ENCODE results near the gene MYL12A. TPM values are rescaled to one million over a fixed set of nuclear protein-coding genes. Genes with fewer than 3 reads are reported as not detected.
"Not testable (repeated sequence)": the region's sequence is repeated elsewhere in the genome, so short reads cannot be mapped to it uniquely, and the experiment has no call there.

The MYL12A gene
- total and polyA plus RNA-seq, 3 donors from 2014 or later: 148 to 219 (median 177) TPM

- peaks cover 3% of the 10 kb centered on the region for H3K4me1 ChIP-seq
- H3K4me3 ChIP-seq: no peak overlapping the region
- no peak overlapping the region for H3K27ac ChIP-seq
- WGBS, 2 donors: 61 to 66% methylated on average over 2 of the region's 2 CpGs
- H3K27me3 ChIP-seq: no peaks in the 10 kb centered on the region
- no peak for DNase-seq
- H3K9me3 ChIP-seq: no peaks in the 10 kb centered on the region
- intact Hi-C loops (cut with DNase I; ENCODE audit: low total_unique reads): no loop called here
- no peaks in the 10 kb centered on the region for H3K36me3 ChIP-seq (ENCODE audit: low read depth, missing control alignments)
- TF ChIP-seq CTCF (IDR thresholded peaks at IDR 0.05): no peak
- no peak for TF ChIP-seq POLR2A (IDR thresholded peaks at IDR 0.05)
Measured at GRCh38 chr18:3218819-3219218, 28.8 kb upstream of the MYL12A start.

GRCh38 chr18:3219241-3219630 lies 28.4 kb upstream of the MYL12A start:
- TF ChIP-seq POLR2A (IDR thresholded peaks at IDR 0.05) (no peak), CTCF (IDR thresholded peaks at IDR 0.05) (no peak)
- WGBS, 2 donors: 79 to 80% methylated on average over 8 of the region's 8 CpGs
- H3K9me3 ChIP-seq: no peaks in the 10 kb centered on the region
- H3K4me1 ChIP-seq: peaks cover 3% of the 10 kb centered on the region
- H3K27ac ChIP-seq: peak overlapping the region in 1 of 2 donors; percentile 18
- intact Hi-C loops (cut with DNase I; ENCODE audit: low total_unique reads): no loop called here
- H3K27me3 ChIP-seq: no peaks in the 10 kb centered on the region
- no peak overlapping the region for H3K4me3 ChIP-seq
- no peaks in the 10 kb centered on the region for H3K36me3 ChIP-seq (ENCODE audit: low read depth, missing control alignments)
- no peak for DNase-seq

GRCh38 chr18:3219631-3220335 lies 27.8 kb upstream of the MYL12A start, which contains the start of gene MYOM1:
MYOM1 (minus strand) TSS chr18:3219968; CDS start chr18:3215223, 4,745 bp downstream.
- TF ChIP-seq CTCF (IDR thresholded peaks at IDR 0.05) (no peak), POLR2A (IDR thresholded peaks at IDR 0.05) (no peak)
- Histone ChIP-seq H3K9me3 (no peaks in the 10 kb centered on the region), H3K4me3 (no peak within 1 kb of the TSS), H3K27ac (peak within 1 kb of the TSS in 1 of 2 donors; percentile 18), H3K27me3 (no peaks in the 10 kb centered on the region), H3K36me3 (ENCODE audit: low read depth, missing control alignments) (no peaks in the 10 kb centered on the region), H3K4me1 (peaks cover 3% of the 10 kb centered on the region)
- intact Hi-C loops (cut with DNase I; ENCODE audit: low total_unique reads): no loop called here
- WGBS, 2 donors: 52 to 64% methylated on average over 9 of the region's 9 CpGs
- DNase-seq: no peak

GRCh38 chr18:3220868-3221267 lies 26.7 kb upstream of the MYL12A start:
- H3K4me1 ChIP-seq; H3K27me3 ChIP-seq; DNase-seq; intact Hi-C loops (cut with DNase I; ENCODE audit: low total_unique reads); H3K27ac ChIP-seq; H3K36me3 ChIP-seq (ENCODE audit: low read depth, missing control alignments); H3K9me3 ChIP-seq; H3K4me3 ChIP-seq: not testable (repeated sequence)
- WGBS, 2 donors: 82% methylated on average over 4 of the region's 4 CpGs

GRCh38 chr18:3221496-3221895 lies 26.1 kb upstream of the MYL12A start:
- Histone ChIP-seq H3K27ac (no peak overlapping the region), H3K36me3 (ENCODE audit: low read depth, missing control alignments) (no peaks in the 10 kb centered on the region), H3K27me3 (no peaks in the 10 kb centered on the region), H3K4me3 (no peak overlapping the region), H3K4me1 (peaks cover 3% of the 10 kb centered on the region), H3K9me3 (no peaks in the 10 kb centered on the region)
- TF ChIP-seq POLR2A (IDR thresholded peaks at IDR 0.05) (no peak), CTCF (IDR thresholded peaks at IDR 0.05) (no peak)
- intact Hi-C loops (cut with DNase I; ENCODE audit: low total_unique reads): no loop called here
- 89 to 96% methylated on average over 6 of the region's 6 CpGs for WGBS, 2 donors
- no peak for DNase-seq
